ACC112 (cell line): ENCODE data around the gene ZC2HC1B.
"Not testable (repeated sequence)": the region's sequence is repeated elsewhere in the genome, so short reads cannot be mapped to it uniquely, and the experiment has no call there.

Experiments
- H2AFZ ChIP-seq: fragments of 200-600 bp; sonication (generic); one replicate; pipeline ENCODE4 v1.6.0; 2017; ENCODE audit warnings: antibody characterized with exemption, low read length; ENCODE audit not compliant: unreplicated experiment
- H3K27ac ChIP-seq: fragments of 200-600 bp; sonication (generic); 2 replicates; pipeline ENCODE4 v1.5.1; 2014; ENCODE audit warnings: low read depth, mild to moderate bottlenecking, antibody characterized with exemption, low read length, moderate library complexity
- H3K27me3 ChIP-seq: fragments of 200-600 bp; sonication (generic); 2 replicates; pipeline ENCODE4 v1.6.1; 2014; ENCODE audit warnings: mild to moderate bottlenecking, antibody characterized with exemption, low read length, moderate library complexity, mixed read lengths; ENCODE audit not compliant: insufficient read depth
- H3K36me3 ChIP-seq: fragments of 200-600 bp; sonication (generic); 2 replicates; pipeline ENCODE4 v1.6.1; 2016; ENCODE audit warnings: mild to moderate bottlenecking, antibody characterized with exemption, low read length, moderate library complexity, mixed read lengths; ENCODE audit not compliant: insufficient read depth
- H3K4me1 ChIP-seq: fragments of 200-600 bp; sonication (generic); one replicate; pipeline ENCODE4 v1.6.1; 2016; ENCODE audit warnings: low read length, mixed read lengths; ENCODE audit not compliant: insufficient read depth, unreplicated experiment, control insufficient read depth
- H3K4me3 ChIP-seq: fragments of 200-600 bp; sonication (generic); 2 replicates; pipeline ENCODE4 v1.5.1; 2014; ENCODE audit warnings: mild to moderate bottlenecking, low read depth, low read length
- H3K79me2 ChIP-seq: fragments of 200-600 bp; sonication (generic); one replicate; pipeline ENCODE4 v1.6.0; 2016; ENCODE audit warnings: low read length; ENCODE audit not compliant: control insufficient read depth, unreplicated experiment, insufficient read depth

The ZC2HC1B gene

DNA sequence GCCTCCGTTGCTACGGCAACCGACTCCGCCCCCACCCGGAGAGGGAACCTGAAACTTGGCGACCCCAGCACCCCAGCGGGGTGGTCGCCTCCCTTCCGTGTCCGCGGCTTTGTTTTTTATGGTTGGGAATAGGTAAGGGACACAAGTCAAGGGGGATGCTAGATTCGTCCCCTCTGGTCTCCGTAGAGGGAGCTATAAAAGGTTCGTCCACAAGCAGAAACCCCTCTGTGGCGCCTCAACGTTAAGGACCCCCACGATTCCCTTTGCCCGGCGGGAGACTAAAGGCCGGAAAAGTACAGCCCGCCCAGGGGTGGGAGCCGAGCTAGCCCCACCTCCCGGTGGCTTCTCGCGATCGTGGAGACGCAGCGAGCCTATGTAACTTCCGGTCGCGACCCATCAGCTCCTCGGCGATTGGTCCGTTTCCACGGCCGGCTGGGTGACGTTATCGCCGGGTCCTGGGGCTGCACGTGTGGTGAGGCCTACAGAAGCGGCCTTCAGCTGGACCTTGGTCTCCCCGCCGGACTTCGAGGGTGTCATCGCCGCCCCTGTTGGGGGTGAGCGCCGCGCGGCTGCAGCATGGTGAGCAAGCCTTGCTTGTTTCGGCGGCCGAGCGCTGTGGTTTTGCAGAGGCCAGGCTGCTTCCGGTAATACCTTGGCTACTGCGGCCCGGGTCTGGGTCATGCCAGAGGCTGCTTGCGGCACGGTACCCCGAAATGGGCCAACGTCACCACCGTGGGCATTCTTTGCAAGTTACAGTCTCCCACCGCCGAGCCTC is 21.2 kb upstream of the ZC2HC1B start, which contains the start of gene LTV1:
Gene LTV1, plus strand, starts transcription at position 437 of the 775 bp plus-strand sequence. Its CDS starts 140 bp downstream, at position 577.
- peaks cover 31% of the 10 kb centered on the region for H3K36me3 ChIP-seq
- H2AFZ ChIP-seq: peak within 1 kb of the TSS; percentile 97
- H3K79me2 ChIP-seq: peaks cover 38% of the 10 kb centered on the region
- no peaks in the 10 kb centered on the region for H3K27me3 ChIP-seq
- no peaks in the 10 kb centered on the region for H3K4me1 ChIP-seq
- peak within 1 kb of the TSS; percentile 75 for H3K27ac ChIP-seq
- H3K4me3 ChIP-seq: peak within 1 kb of the TSS; percentile 92

- Histone ChIP-seq H3K27ac (peak overlapping the region; percentile 38; the same call in 1 of the 2 replicates), H3K4me1 (no peaks in the 10 kb centered on the region), H3K27me3 (no peaks in the 10 kb centered on the region), H3K79me2 (peaks cover 42% of the 10 kb centered on the region), H2AFZ (peak overlapping the region; percentile 80), H3K36me3 (peaks cover 36% of the 10 kb centered on the region), H3K4me3 (peak overlapping the region; percentile 92)
Observed at GRCh38 chr6:143843677-143843999, 20.6 kb upstream of the ZC2HC1B start.

- Histone ChIP-seq H3K79me2 (peaks cover 45% of the 10 kb centered on the region), H2AFZ (peak overlapping the region; percentile 80), H3K27me3 (no peaks in the 10 kb centered on the region), H3K4me1 (no peaks in the 10 kb centered on the region), H3K27ac (peak overlapping the region; percentile 38; the same call in 1 of the 2 replicates), H3K36me3 (peaks cover 39% of the 10 kb centered on the region), H3K4me3 (peak overlapping the region; percentile 92)
Observed at GRCh38 chr6:143844006-143844405, 20.3 kb upstream of the ZC2HC1B start.

DNA sequence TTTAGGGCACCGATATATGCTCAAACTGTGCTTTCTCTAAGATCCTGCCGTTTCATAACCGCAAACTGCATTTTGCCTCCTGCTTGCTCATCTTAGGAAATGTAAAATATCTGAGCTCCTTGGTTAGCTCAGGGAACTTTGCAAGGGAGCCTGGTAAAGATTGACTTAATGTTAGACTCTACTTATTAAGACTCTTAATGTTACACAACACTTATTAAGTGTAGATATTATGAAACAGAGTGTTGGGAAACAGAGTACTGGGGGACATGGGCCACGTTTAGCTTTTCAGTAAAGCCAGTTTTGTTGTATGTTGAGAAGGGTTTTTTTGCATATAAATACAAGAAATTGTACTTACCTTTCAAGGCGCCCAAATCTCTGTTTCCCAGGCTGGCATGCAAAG is 19.2 kb upstream of the ZC2HC1B start:
- peaks cover 50% of the 10 kb centered on the region for H3K36me3 ChIP-seq
- no peaks in the 10 kb centered on the region for H3K4me1 ChIP-seq
- no peaks in the 10 kb centered on the region for H3K27me3 ChIP-seq
- H2AFZ ChIP-seq: no peak overlapping the region
- no peak overlapping the region; the same call in 1 of the 2 replicates for H3K4me3 ChIP-seq
- H3K27ac ChIP-seq: no peak overlapping the region
- peaks cover 52% of the 10 kb centered on the region for H3K79me2 ChIP-seq

GRCh38 chr6:143851706-143852105 is 12.6 kb upstream of the ZC2HC1B start:
- peaks cover 27% of the 10 kb centered on the region for H3K79me2 ChIP-seq

DNA sequence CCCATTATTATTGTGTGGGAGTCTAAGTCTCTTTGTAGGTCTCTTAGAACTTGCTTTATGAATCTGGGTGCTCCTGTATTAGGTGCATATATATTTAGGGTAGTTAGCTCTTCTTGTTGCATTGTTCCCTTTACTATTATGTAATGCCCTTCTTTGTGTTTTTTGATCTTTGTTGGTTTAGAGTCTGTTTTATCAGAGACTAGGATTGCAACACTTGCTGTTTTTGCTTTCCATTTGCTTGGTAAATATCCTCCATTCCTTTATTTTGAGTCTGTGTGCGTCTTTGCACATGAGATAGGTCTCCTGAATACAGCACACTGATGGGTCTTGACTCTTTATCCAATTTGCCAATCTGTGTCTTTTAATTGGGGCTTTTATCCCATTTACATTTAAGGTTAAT is 9.2 kb upstream of the ZC2HC1B start:
- not testable (repeated sequence) for H3K79me2 ChIP-seq, H3K27me3 ChIP-seq, H3K27ac ChIP-seq, H3K4me1 ChIP-seq, H3K4me3 ChIP-seq, H2AFZ ChIP-seq
- H3K36me3 ChIP-seq: peaks cover 48% of the 10 kb centered on the region

More at GRCh38 chr6:143851706-143852105, 12.6 kb upstream of the ZC2HC1B start:
- H3K27me3 ChIP-seq, H3K4me3 ChIP-seq, H3K27ac ChIP-seq, H3K4me1 ChIP-seq, H2AFZ ChIP-seq: not testable (repeated sequence)
- H3K36me3 ChIP-seq: peaks cover 58% of the 10 kb centered on the region

DNA sequence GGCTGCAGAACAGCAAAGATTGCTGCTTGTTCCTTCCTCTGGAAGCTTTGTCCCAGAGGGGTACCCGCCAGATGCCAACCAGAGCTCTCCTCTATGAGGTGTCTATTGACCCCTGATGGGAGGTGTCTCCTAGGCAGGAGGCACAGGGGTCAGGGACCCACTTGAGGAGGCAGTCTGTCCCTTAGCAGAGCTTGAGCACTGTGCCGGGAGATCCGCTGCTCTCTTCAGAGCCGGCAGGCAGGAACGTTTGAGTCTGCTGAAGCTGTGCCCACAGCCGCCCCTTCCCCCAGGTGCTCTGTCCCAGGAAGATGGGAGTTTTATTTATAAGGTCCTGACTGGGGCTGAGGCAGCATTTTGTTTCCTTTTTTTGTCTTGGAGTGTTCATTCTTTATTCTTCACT is 7.5 kb upstream of the ZC2HC1B start:
- H3K36me3 ChIP-seq: peaks cover 43% of the 10 kb centered on the region
- not testable (repeated sequence) for H3K4me1 ChIP-seq, H3K27ac ChIP-seq, H3K27me3 ChIP-seq, H2AFZ ChIP-seq, H3K79me2 ChIP-seq, H3K4me3 ChIP-seq

- Histone ChIP-seq H2AFZ (no peak overlapping the region), H3K27me3 (no peaks in the 10 kb centered on the region), H3K79me2 (peaks cover 5% of the 10 kb centered on the region), H3K4me1 (no peaks in the 10 kb centered on the region), H3K4me3 (no peak overlapping the region), H3K36me3 (peaks cover 40% of the 10 kb centered on the region), H3K27ac (no peak overlapping the region)
Observed at GRCh38 chr6:143857651-143858050, 6.6 kb upstream of the ZC2HC1B start.

- H3K36me3 ChIP-seq: peaks cover 55% of the 10 kb centered on the region
Observed at GRCh38 chr6:143859891-143860660, 4.2 kb upstream of the ZC2HC1B start.

GRCh38 chr6:143863771-143864170 is 503 bp upstream of the ZC2HC1B start:
- Histone ChIP-seq H3K27ac (no peak overlapping the region), H2AFZ (no peak overlapping the region), H3K79me2 (no peaks in the 10 kb centered on the region), H3K27me3 (no peaks in the 10 kb centered on the region), H3K4me3 (no peak overlapping the region), H3K4me1 (no peaks in the 10 kb centered on the region), H3K36me3 (peaks cover 43% of the 10 kb centered on the region)

More at GRCh38 chr6:143859891-143860660, 4.2 kb upstream of the ZC2HC1B start:
- Histone ChIP-seq H3K27me3 (no peaks in the 10 kb centered on the region), H3K4me1 (no peaks in the 10 kb centered on the region), H3K4me3 (no peak overlapping the region), H3K79me2 (no peaks in the 10 kb centered on the region), H3K27ac (no peak overlapping the region), H2AFZ (no peak overlapping the region)
